Lung (tissue), 12 donors: ENCODE measurements around the gene SDHAF3. TPM values are rescaled to one million over a fixed set of nuclear protein-coding genes. Genes with fewer than 3 reads are reported as not detected.

Experiments used
- ATAC-seq: fragments of 200-7000 bp; cut with Tn5 transposase; one replicate; pipeline ENCODE4 v1.9.1; 2020; ENCODE audit warnings: moderate number of reproducible peaks; ENCODE audit not compliant: insufficient read depth, low FRiP score
- DNase-seq, 3 donors: peaks; one replicate each; pipeline ENCODE4 v3.0.0-alpha.2; 2013 to 2017
- H3K27ac ChIP-seq, 2 donors: one replicate each; pipeline ENCODE4 v1.5.1; 2013; ENCODE audit warnings: mild to moderate bottlenecking in 2 of 2, moderate library complexity in 2 of 2, control low read depth in 1 of 2, inconsistent platforms in 1 of 2, low read depth in 1 of 2, low read length in 1 of 2
- H3K27me3 ChIP-seq, 3 donors: one replicate each; pipeline ENCODE4 v1.5.1; 2013; ENCODE audit warnings: low read length in 2 of 3; ENCODE audit not compliant: control insufficient read depth in 3 of 3, insufficient read depth in 3 of 3
- H3K36me3 ChIP-seq, 4 donors: one replicate each; pipeline ENCODE4 v1.5.1; 2013; ENCODE audit warnings: low read length in 4 of 4, mild to moderate bottlenecking in 1 of 4, moderate library complexity in 1 of 4; ENCODE audit not compliant: control insufficient read depth in 4 of 4, insufficient read depth in 4 of 4
- H3K4me1 ChIP-seq, 5 donors: one replicate each; pipeline ENCODE4 v1.5.1; 2013; ENCODE audit warnings: low read length in 5 of 5, mild to moderate bottlenecking in 2 of 5, moderate library complexity in 1 of 5; ENCODE audit not compliant: control insufficient read depth in 5 of 5, insufficient read depth in 5 of 5
- H3K4me3 ChIP-seq: one replicate; pipeline ENCODE4 v1.5.1; 2013; ENCODE audit warnings: mild to moderate bottlenecking, control low read depth, moderate library complexity
- H3K9ac ChIP-seq, 2 donors: one replicate each; pipeline ENCODE4 v1.5.1; 2013; ENCODE audit warnings: low read length in 2 of 2, control low read depth in 1 of 2; ENCODE audit not compliant: insufficient read depth in 1 of 2
- H3K9me3 ChIP-seq, 4 donors: one replicate each; pipeline ENCODE4 v1.5.1; 2013; ENCODE audit warnings: low read length in 3 of 4, mild to moderate bottlenecking in 1 of 4, moderate library complexity in 1 of 4; ENCODE audit not compliant: control insufficient read depth in 4 of 4, insufficient read depth in 3 of 4
- WGBS, 2 donors: extraction: QIAGEN DNeasy Blood & Tissue Kit; methylation state at CpG; one replicate each; pipeline ENCODE4 v1.1.7; 2013; 5-methylcytosine and 5-hydroxymethylcytosine counted together
- polyA plus RNA-seq, 2 donors: library from polyadenylated mRNA; stranded (reverse); fragments of 200-250 nt; gene quantifications; one replicate each; pipeline ENCODE4 v1.2.1, GENCODE V29; 2013
- total RNA-seq, 2 donors: library from RNA; depleted of rRNA in 1 of 2; stranded (reverse); fragments of >200 nt in 1 of 2; gene quantifications; one replicate each; pipeline ENCODE4 v1.2.1, GENCODE V29; 2014 to 2021
- TF ChIP-seq, protein P1 (sequence below): IDR thresholded peaks from 2 replicates; pipeline ENCODE4 v1.5.1; 2012; ENCODE audit warnings: mild to moderate bottlenecking; ENCODE audit errors: control extremely low read depth, extremely low read depth
- donor health status: control.
- donor health status: control.
- donor health status: Bipolar disorder and iron deficiency.
- donor health status: healthy.
- donor health status: DM: yes; HTN: yes; CAD: no.

Gene SDHAF3
- total and polyA plus RNA-seq, 4 donors: 6.3 to 15.8 (median 12.8) TPM

DNA sequence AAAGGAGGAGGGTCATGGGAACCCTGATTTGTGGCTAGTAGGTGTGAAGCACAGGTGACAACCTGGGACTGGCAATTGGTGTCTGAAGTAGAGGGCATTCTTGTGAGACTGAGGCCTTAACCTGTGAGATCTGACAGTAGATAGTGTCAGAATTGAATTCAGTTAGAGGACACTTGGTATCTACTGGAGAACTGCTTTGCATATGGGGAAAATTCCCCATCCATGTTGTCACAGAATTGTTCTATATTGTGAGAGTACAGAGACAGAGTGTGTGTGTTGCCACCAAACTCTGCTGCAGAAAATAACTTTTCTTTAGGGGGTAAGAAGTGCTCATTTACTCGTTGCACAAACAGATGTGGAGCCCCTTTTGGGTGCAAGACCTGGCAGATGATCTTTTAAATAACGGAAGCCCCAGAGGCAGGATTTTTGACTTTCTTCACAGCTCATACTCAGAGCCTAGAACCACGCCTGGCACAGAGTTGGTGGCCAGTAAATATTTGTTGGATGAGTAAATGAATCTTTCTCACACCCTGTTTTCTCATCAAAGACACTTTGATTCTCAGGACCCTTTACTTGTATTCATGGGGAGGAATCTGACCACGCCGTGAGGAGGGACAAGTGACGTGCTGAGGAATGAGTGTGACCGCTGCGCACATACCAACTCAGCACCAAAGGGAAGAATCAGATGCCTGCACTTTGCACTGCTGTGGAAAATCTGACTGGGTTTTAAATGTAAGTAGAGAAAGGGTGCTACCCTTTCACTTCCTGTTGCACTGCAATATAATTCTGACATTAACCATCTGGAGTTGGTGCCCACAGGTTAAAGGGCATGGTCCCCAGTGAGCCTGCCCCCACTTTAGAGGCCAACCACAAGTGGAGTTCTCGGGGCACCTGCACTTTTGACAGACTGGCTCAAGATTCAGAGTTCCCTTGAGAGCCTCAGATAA, 39.2 kb upstream of the SDHAF3 start:
- Histone ChIP-seq H3K4me1 (no peaks in the 10 kb centered on the region), H3K27ac (no peak overlapping the region), H3K27me3 (no peaks in the 10 kb centered on the region), H3K36me3 (no peaks in the 10 kb centered on the region), H3K9me3 (peaks cover 0 to 8% (median 0%) of the 10 kb centered on the region in 4 donors), H3K9ac (no peak overlapping the region), H3K4me3 (no peak overlapping the region)
- no peak for DNase-seq
- TF ChIP-seq, protein P1, sequence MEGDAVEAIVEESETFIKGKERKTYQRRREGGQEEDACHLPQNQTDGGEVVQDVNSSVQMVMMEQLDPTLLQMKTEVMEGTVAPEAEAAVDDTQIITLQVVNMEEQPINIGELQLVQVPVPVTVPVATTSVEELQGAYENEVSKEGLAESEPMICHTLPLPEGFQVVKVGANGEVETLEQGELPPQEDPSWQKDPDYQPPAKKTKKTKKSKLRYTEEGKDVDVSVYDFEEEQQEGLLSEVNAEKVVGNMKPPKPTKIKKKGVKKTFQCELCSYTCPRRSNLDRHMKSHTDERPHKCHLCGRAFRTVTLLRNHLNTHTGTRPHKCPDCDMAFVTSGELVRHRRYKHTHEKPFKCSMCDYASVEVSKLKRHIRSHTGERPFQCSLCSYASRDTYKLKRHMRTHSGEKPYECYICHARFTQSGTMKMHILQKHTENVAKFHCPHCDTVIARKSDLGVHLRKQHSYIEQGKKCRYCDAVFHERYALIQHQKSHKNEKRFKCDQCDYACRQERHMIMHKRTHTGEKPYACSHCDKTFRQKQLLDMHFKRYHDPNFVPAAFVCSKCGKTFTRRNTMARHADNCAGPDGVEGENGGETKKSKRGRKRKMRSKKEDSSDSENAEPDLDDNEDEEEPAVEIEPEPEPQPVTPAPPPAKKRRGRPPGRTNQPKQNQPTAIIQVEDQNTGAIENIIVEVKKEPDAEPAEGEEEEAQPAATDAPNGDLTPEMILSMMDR: no peak
- WGBS, 2 donors: 73 to 83% methylated on average over 9 of the region's 9 CpGs
- no peak for ATAC-seq

DNA sequence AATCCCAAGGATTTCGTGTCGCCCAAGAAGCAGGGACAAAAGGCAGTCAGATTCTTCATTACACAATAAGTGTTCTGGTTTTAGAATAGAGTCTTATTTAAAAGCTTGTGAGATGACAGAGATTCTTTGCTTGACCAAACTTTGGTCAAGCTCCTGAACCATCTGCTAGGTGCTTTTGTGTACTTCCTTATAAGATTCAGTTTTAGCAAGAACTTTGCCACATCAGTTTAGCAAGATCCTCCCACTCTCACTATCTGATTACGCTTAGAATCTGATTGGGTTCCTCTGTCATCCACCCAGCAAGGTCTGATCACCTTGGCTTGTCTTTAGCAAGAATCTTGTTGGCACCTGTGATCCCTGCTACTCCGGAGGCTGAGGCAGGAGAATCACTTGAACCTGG, 38.2 kb upstream of the SDHAF3 start:
- DNase-seq (no peak), ATAC-seq (no peak)
- H3K27me3 ChIP-seq: no peaks in the 10 kb centered on the region
- H3K4me3 ChIP-seq: no peak overlapping the region
- H3K36me3 ChIP-seq: no peaks in the 10 kb centered on the region
- H3K4me1 ChIP-seq: no peaks in the 10 kb centered on the region
- H3K9ac ChIP-seq: no peak overlapping the region
- H3K27ac ChIP-seq: no peak overlapping the region
- TF ChIP-seq, protein P1: no peak
- peaks cover 0 to 8% (median 0%) of the 10 kb centered on the region in 4 donors for H3K9me3 ChIP-seq
- 87 to 88% methylated on average over 4 of the region's 4 CpGs for WGBS, 2 donors

DNA sequence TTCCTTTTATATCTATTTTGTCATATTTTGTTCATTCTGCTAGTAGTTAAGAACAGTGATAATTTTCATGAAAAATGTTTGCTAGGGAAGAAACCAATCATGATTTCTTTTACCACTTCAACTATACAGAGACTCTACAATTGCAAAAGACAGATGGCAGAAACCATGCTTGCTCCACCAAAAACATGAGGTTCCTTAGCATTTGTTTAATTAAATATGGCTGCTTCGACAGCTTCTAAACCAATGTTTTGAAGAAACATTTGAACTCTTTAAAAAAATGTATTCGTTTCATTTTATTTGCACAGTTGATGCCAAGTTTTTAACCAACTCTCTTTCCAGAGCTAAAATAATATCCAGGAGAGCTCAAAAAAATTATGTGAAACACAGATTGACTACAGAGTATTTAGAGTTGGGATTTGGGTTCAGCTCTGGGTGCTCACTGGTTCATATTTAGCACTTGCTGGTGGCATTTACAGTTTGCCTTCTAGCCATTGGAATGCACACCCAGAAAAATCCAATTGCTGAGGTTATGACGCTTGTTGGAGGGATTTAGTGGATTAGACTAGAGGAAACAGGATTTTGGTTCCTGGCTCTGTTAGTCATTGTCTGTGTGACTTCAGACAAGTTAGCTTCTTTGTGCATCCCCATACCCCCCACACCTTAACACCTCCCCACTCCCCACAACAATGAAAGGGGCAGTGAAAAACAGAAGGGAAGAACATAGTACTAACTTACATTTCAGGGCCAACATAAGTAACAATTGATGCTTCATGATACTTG, 35.8 kb upstream of the SDHAF3 start:
- peaks cover 0 to 2% (median 0%) of the 10 kb centered on the region in 4 donors for H3K9me3 ChIP-seq
- TF ChIP-seq, protein P1: no peak
- no peaks in the 10 kb centered on the region for H3K36me3 ChIP-seq
- no peak for DNase-seq
- H3K27me3 ChIP-seq: no peaks in the 10 kb centered on the region
- no peak for ATAC-seq
- no peak overlapping the region for H3K9ac ChIP-seq
- H3K4me1 ChIP-seq: no peaks in the 10 kb centered on the region
- WGBS, 2 donors: 78 to 87% methylated on average over 3 of the region's 3 CpGs
- no peak overlapping the region for H3K4me3 ChIP-seq
- H3K27ac ChIP-seq: no peak overlapping the region
